Measurements from ENCODE around the gene ERI3.
A peak's percentile ranks its signal among the peaks of the same experiment; 100 is the strongest.

ERI3 gene

GRCh38 chr1:44239961-44240371 is 115.1 kb downstream of the ERI3 start:
- DNase-seq (ENCODE audit: low read depth in 2 of 3, low spot score in 1 of 3): no peak

DNA sequence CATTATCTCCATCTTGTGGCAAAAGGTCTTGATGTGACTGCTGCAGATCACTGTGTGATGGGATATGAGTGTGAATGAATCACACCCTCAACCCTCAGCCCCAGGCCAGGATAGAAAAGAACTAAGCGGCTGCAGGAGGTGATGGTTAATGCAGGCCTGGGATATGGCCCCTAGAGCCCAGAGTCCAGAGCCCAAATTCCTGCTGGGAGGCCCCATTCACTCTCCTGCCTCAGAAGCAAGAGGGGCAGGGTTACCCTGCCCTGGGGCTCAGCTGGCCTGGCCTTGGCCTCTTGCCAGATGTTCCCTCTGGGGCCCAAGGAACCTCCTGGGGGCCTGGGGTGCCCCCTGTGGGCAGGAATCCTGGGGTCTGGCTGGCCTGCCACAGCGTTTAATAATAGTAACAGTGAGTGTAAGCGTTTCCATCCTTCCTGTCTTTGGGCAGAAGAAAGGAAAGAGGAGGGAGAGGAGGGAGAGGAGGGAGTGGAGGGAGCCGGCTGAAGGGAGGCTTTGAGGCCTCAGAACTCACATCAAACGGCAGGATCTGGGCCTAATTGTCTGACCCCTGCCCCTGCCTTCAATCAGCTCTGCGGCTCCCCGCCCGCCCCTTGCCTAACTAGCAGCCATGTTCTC is 115.6 kb downstream of the ERI3 start:
- DNase-seq (ENCODE audit: low read depth in 2 of 3, low spot score in 1 of 3): no peak

DNA sequence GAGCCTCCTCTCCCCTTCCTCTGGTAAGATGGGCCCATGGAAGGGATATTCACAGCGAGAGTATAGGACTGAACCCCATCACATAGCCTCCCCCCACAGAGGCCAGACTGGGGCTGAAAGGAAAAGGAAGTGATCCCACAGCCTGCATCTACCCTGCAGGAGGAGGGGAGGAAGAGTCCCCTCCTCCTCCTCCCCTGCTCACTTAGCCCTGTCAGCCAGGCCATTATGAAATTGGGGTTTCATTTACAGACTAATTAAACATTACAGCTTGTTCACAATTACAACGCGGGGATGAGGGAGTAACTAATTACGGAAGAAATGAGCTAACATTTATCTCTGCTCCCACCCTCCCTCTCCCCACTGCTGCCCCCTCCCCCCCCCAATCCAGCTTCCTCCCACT is 116.4 kb downstream of the ERI3 start:
- DNase-seq (ENCODE audit: low read depth in 2 of 3, low spot score in 1 of 3): no peak

- peak; percentile 13 to 28 (median 25) for DNase-seq (ENCODE audit: low read depth in 2 of 3, low spot score in 1 of 3)
Observed at GRCh38 chr1:44237721-44238457, 117.2 kb downstream of the ERI3 start.

- no peak for DNase-seq (ENCODE audit: low read depth in 2 of 3, low spot score in 1 of 3)
Observed at GRCh38 chr1:44236490-44237272, 118.4 kb downstream of the ERI3 start.

GRCh38 chr1:44235808-44236207 is 119.2 kb downstream of the ERI3 start:
- DNase-seq (ENCODE audit: low read depth in 2 of 3, low spot score in 1 of 3): no peak

- no peak for DNase-seq (ENCODE audit: low read depth in 2 of 3, low spot score in 1 of 3)
Observed at GRCh38 chr1:44233593-44233992, 121.5 kb downstream of the ERI3 start.

DNA sequence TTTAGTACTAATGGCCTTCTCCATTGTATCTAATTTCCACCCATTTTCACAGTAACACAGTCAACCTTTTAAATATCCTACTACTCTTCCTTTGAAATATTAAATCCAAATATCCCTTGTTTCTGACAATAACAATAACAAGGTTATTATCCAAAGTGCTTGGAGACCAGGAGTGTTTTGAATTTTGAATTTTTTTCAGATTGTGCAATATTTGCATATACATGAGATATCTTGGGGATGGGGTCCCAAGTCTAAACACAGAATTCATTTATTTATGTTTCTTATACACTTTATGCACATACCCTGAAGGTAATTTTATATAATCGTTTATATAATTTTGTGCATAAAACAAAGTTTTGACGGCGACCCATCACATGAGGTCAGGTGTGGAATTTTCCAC is 124.3 kb downstream of the ERI3 start:
- DNase-seq (ENCODE audit: low read depth in 2 of 3, low spot score in 1 of 3): no peak

DNA sequence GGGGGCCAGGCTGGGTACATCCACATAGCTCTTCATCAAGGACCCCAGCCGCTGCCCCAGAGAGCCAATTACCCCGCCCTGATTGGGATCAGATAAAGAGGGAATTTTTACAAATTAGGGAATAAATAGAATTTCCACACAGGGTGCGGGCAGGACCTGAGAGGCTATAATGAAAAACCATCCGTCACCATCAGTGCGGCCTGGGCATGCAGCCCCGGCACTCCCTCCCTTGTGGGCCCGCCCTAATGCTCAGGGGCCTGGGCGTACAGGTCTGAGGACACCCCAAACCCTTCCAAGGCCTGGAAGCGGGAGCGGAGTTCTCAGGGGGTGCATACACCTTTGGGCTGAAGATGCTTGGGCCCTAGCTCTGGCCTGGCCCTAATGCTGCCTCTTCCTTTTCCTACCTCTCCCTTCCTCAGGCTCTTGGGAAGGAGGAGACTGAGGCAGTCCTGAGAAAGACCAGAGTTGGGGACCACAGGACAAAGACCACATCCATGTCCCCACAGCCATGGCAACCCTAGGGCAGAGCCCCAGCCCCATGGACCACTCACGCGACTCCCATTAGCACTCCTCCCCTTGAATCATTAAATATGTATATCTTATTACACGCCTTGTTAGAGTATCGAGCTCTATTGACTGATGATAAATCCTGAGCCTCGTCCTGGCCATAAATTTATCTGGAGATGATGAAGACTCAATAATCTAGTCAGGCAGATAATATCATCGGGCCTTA is 125.5 kb downstream of the ERI3 start:
- no peak for DNase-seq (ENCODE audit: low read depth in 2 of 3, low spot score in 1 of 3)

GRCh38 chr1:44228218-44228617 is 126.8 kb downstream of the ERI3 start:
- DNase-seq (ENCODE audit: low read depth in 2 of 3, low spot score in 1 of 3): no peak

DNA sequence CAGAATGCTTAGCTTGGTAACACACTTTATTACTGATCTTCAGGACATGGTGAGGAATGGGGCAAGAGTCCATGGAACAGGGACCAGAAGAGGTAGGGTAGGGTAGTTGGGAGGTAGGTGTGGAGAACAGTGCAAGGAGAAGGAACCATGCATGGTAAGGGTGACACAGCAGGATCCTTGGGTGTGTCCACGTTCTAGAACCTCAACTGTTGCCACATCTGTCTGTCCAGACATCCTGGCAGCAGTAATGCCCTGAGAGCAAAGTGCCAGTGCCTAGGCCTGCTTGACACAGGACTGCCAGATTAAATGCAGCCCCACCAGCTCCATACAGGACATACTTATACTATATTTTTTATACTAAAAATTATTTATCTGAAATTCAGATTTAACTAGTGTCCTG is 127.8 kb downstream of the ERI3 start:
- no peak for DNase-seq (ENCODE audit: low read depth in 2 of 3, low spot score in 1 of 3)

GRCh38 chr1:44225761-44226160 is 129.3 kb downstream of the ERI3 start:
- no peak for DNase-seq (ENCODE audit: low read depth in 2 of 3, low spot score in 1 of 3)

GRCh38 chr1:44223187-44223610 is 131.9 kb downstream of the ERI3 start:
- no peak for DNase-seq (ENCODE audit: low read depth in 2 of 3, low spot score in 1 of 3)

- no peak for DNase-seq (ENCODE audit: low read depth in 2 of 3, low spot score in 1 of 3)
Observed at GRCh38 chr1:44222397-44223186, 132.5 kb downstream of the ERI3 start.

DNA sequence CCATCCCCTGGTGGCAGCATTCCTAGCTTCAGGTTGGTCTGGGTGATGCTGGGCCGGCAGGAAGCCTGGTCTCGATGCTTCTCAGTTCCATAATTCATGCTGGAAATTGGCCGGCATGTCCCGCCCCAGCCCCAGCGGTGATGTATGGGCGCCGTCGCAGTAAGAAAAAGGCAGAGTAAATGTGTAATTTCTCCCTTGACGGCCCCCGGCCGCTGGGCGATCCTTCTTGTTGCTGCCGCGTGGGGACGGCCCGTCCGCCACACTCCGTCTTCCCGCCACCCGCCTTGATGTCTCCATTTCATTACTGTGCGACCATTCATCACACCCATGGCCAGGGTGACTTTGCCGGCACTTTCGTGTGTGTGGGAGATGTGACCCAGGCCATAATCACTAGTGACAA is 133.3 kb downstream of the ERI3 start:
- DNase-seq (ENCODE audit: low read depth in 2 of 3, low spot score in 1 of 3): no peak

GRCh38 chr1:44220755-44221154 is 134.3 kb downstream of the ERI3 start:
- no peak for DNase-seq (ENCODE audit: low read depth in 2 of 3, low spot score in 1 of 3)

GRCh38 chr1:44220001-44220751 is 134.9 kb downstream of the ERI3 start:
- DNase-seq (ENCODE audit: low read depth in 2 of 3, low spot score in 1 of 3): no peak

- no peak for DNase-seq (ENCODE audit: low read depth in 2 of 3, low spot score in 1 of 3)
Observed at GRCh38 chr1:44219301-44219626, 135.8 kb downstream of the ERI3 start.

DNA sequence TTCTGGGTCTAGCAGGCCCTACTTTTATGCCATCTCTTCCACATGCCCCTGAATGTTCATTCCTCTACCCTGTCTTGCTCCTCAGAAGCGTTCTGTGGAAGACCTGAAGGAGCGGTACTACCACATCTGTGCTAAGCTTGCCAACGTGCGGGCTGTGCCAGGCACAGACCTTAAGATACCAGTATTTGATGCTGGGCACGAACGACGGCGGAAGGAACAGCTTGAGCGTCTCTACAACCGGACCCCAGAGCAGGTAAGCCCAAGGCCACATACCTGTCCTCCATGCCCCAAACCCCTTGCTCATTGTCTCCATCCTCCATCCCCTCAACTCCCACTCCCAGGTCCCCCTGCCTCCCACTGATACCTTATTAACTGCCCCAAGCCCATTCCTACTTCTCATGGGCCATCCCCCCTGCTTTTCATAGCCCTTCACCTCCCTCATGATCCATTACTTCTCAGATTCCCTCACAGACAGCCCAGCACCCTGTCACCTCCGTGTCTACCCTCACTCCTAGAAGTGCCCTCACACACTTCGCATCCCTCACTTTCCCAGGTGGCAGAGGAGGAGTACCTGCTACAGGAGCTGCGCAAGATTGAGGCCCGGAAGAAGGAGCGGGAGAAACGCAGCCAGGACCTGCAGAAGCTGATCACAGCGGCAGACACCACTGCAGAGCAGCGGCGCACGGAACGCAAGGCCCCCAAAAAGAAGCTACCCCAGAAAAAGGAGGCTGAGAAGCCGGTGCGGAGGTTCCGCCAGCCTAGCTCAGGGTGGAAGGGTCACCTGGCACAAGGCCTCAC is 136.4 kb downstream of the ERI3 start:
- DNase-seq (ENCODE audit: low read depth in 2 of 3, low spot score in 1 of 3): no peak
